BLaER1 treated with 17β-estradiol and CSF1 and Interleukin-3, amounts not matched to agents 10 nM and 100 nM (cell line): ENCODE measurements around the gene TST.
"Not testable (repeated sequence)": the region's sequence is repeated elsewhere in the genome, so short reads cannot be mapped to it uniquely, and the experiment has no call there.

Experiments
- H3K27ac ChIP-seq, 11 experiments: shearing (Covaris generic); formaldehyde crosslinking; 2 replicates each; pipeline ENCODE4 v1.8.1; 2022
- H3K27me3 ChIP-seq, 11 experiments: shearing (Covaris generic); formaldehyde crosslinking; 2 replicates each; pipeline ENCODE4 v1.8.1; 2022
- H3K36me3 ChIP-seq, 11 experiments: shearing (Covaris generic); formaldehyde crosslinking; 2 replicates each; pipeline ENCODE4 v1.8.1; 2022
- H3K4me1 ChIP-seq, 10 experiments: shearing (Covaris generic); formaldehyde crosslinking; 2 replicates each; pipeline ENCODE4 v1.8.1; 2022
- H3K4me2 ChIP-seq, 11 experiments: shearing (Covaris generic); formaldehyde crosslinking; 2 replicates each; pipeline ENCODE4 v1.8.1; 2022
- H3K4me3 ChIP-seq, 10 experiments: shearing (Covaris generic); formaldehyde crosslinking; 2 replicates each; pipeline ENCODE4 v1.8.1; 2022
- H3K9ac ChIP-seq, 11 experiments: shearing (Covaris generic); formaldehyde crosslinking; 2 replicates each; pipeline ENCODE4 v1.8.1; 2022
- H3K9me3 ChIP-seq, 11 experiments: shearing (Covaris generic); formaldehyde crosslinking; replicated peaks in 1 of 11; 2 replicates each; pipeline ENCODE4 v1.8.1; 2022
- H4K20me1 ChIP-seq, 11 experiments: shearing (Covaris generic); formaldehyde crosslinking; 2 replicates each; pipeline ENCODE4 v1.8.1; 2022
- Cebpa-rat ChIP-seq, 11 experiments: shearing (Covaris generic); IDR thresholded peaks; 2 replicates each; pipeline ENCODE4 v1.8.1; 2022

The TST gene

GRCh38 chr22:36998620-36999351 lies 20.5 kb downstream of the TST start:
- no peak overlapping the region for H3K9ac ChIP-seq
- no peak overlapping the region for H3K4me2 ChIP-seq
- TF ChIP-seq Cebpa-rat (IDR thresholded peaks at IDR 0.05): no peak

DNA sequence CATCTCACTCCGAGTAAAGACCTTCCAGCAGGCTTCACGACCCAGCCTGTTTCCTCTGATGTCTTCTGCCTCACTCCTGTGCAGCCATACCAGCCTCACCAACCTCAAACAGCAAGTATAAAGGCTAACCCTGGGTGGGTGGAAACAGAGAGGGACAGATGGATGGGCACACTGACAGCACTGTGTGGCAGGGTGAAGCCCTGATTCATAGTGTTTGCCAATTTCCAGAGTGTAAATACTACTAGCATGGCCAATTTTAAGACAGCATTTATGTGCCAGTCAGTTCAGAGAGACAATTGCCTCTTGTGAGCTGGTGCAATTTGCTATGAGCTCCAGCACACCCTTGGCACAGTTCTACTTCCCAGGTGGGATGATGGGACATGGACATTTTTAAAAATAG lies 21.5 kb downstream of the TST start:
- no peaks in the 10 kb centered on the region for H3K36me3 ChIP-seq
- H3K4me3 ChIP-seq: no peak overlapping the region
- no peak overlapping the region for H3K9ac ChIP-seq
- no peak overlapping the region for H3K4me2 ChIP-seq
- no peak for TF ChIP-seq Cebpa-rat (IDR thresholded peaks at IDR 0.05)
- no peaks in the 10 kb centered on the region for H3K27me3 ChIP-seq
- no peaks in the 10 kb centered on the region for H3K9me3 ChIP-seq
- H3K4me1 ChIP-seq: peaks cover 0 to 3% (median 0%) of the 10 kb centered on the region in 10 experiments; a peak in 1 of 20 replicates
- no peak overlapping the region for H3K27ac ChIP-seq
- H4K20me1 ChIP-seq: no peaks in the 10 kb centered on the region

More at GRCh38 chr22:36998620-36999351, 20.5 kb downstream of the TST start:
- H3K4me1 ChIP-seq: peaks cover 0 to 3% (median 0%) of the 10 kb centered on the region in 10 experiments; a peak in 1 of 20 replicates
- H3K36me3 ChIP-seq: no peaks in the 10 kb centered on the region
- no peak overlapping the region for H3K4me3 ChIP-seq
- no peak overlapping the region for H3K27ac ChIP-seq
- H3K27me3 ChIP-seq: no peaks in the 10 kb centered on the region
- no peaks in the 10 kb centered on the region for H3K9me3 ChIP-seq
- no peaks in the 10 kb centered on the region for H4K20me1 ChIP-seq

GRCh38 chr22:36991206-36991605 lies 28.0 kb downstream of the TST start:
- peaks cover 2 to 3% (median 2%) of the 10 kb centered on the region in 11 experiments for H3K9me3 ChIP-seq
- no peaks in the 10 kb centered on the region for H3K36me3 ChIP-seq
- no peak for TF ChIP-seq Cebpa-rat (IDR thresholded peaks at IDR 0.05)
- no peaks in the 10 kb centered on the region for H3K27me3 ChIP-seq
- H3K4me2 ChIP-seq: no peak overlapping the region
- H3K9ac ChIP-seq: no peak overlapping the region
- H3K27ac ChIP-seq: no peak overlapping the region
- no peaks in the 10 kb centered on the region for H4K20me1 ChIP-seq
- H3K4me3 ChIP-seq: no peak overlapping the region
- peaks cover 0 to 9% (median 0%) of the 10 kb centered on the region in 10 experiments; a peak in 6 of 20 replicates for H3K4me1 ChIP-seq

GRCh38 chr22:36990457-36990856 lies 28.8 kb downstream of the TST start:
- no peak for TF ChIP-seq Cebpa-rat (IDR thresholded peaks at IDR 0.05)

GRCh38 chr22:36989012-36989411 lies 30.2 kb downstream of the TST start:
- not testable (repeated sequence) for H3K27ac ChIP-seq, H4K20me1 ChIP-seq, H3K27me3 ChIP-seq, H3K4me1 ChIP-seq, H3K9ac ChIP-seq, H3K4me3 ChIP-seq, H3K36me3 ChIP-seq, H3K4me2 ChIP-seq
- H3K9me3 ChIP-seq: peaks cover 8 to 14% (median 11%) of the 10 kb centered on the region in 11 experiments

More at GRCh38 chr22:36990457-36990856, 28.8 kb downstream of the TST start:
- no peak overlapping the region for H3K9ac ChIP-seq
- peaks cover 8 to 11% (median 10%) of the 10 kb centered on the region in 11 experiments for H3K9me3 ChIP-seq
- no peak overlapping the region for H3K27ac ChIP-seq
- H3K4me2 ChIP-seq: no peak overlapping the region
- H3K36me3 ChIP-seq: no peaks in the 10 kb centered on the region
- H3K4me3 ChIP-seq: no peak overlapping the region
- peaks cover 0 to 9% (median 0%) of the 10 kb centered on the region in 10 experiments; a peak in 7 of 20 replicates for H3K4me1 ChIP-seq
- H3K27me3 ChIP-seq: no peaks in the 10 kb centered on the region
- H4K20me1 ChIP-seq: no peaks in the 10 kb centered on the region

- Histone ChIP-seq H3K4me2 (no peak overlapping the region), H4K20me1 (no peaks in the 10 kb centered on the region), H3K4me1 (peaks cover 0 to 9% (median 0%) of the 10 kb centered on the region in 10 experiments; a peak in 8 of 20 replicates), H3K9ac (no peak overlapping the region), H3K27ac (no peak overlapping the region), H3K4me3 (no peak overlapping the region), H3K36me3 (no peaks in the 10 kb centered on the region), H3K27me3 (no peaks in the 10 kb centered on the region), H3K9me3 (peaks cover 8 to 14% (median 11%) of the 10 kb centered on the region in 11 experiments)
- TF ChIP-seq Cebpa-rat (IDR thresholded peaks at IDR 0.05): no peak
Measured at GRCh38 chr22:36988075-36988832, 31.0 kb downstream of the TST start.

GRCh38 chr22:36986242-36986821 lies 32.9 kb downstream of the TST start:
- H4K20me1 ChIP-seq: no peaks in the 10 kb centered on the region
- H3K4me1 ChIP-seq: peaks cover 0 to 19% (median 11%) of the 10 kb centered on the region in 10 experiments; a peak in 15 of 20 replicates
- H3K4me3 ChIP-seq: no peak overlapping the region
- H3K9ac ChIP-seq: no peak overlapping the region
- H3K36me3 ChIP-seq: no peaks in the 10 kb centered on the region
- H3K27ac ChIP-seq: no peak overlapping the region
- TF ChIP-seq Cebpa-rat (IDR thresholded peaks at IDR 0.05): no peak
- no peak overlapping the region for H3K4me2 ChIP-seq
- peaks cover 8 to 14% (median 11%) of the 10 kb centered on the region in 11 experiments for H3K9me3 ChIP-seq
- H3K27me3 ChIP-seq: no peaks in the 10 kb centered on the region

DNA sequence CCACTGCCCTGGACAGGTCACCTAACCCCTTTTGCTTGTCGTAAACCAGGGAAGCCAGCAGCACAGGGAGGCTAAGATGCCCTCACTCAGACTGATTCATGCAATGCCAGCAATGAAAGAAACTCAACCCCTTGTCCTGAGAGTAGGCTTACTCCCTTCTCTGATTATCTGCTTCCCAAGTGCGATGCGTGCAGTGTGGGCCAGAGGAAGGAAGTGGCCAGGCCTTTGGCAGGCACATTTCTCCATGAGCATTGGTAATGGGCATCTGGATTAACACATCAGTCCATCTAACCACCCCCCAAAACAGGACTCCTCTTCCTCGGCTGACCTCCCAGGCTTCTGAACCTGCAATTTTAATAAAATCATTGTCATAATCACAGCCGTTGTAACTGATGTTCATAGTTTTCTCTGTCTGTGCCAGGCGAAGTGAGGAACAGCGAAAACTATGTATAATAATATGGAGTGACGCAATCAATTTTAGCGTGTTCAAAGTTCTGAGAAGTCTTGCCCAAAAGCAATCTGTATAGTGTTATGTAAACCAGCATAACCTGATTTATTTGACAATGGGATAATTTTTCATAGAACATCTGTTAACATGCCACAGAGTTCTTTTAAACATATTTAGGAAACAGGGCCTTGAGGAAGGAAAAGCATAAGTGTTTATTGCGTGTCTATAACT lies 33.9 kb downstream of the TST start:
- Histone ChIP-seq H4K20me1 (no peaks in the 10 kb centered on the region), H3K27ac (no peak overlapping the region), H3K36me3 (no peaks in the 10 kb centered on the region), H3K9ac (no peak overlapping the region), H3K27me3 (no peaks in the 10 kb centered on the region), H3K4me3 (no peak overlapping the region), H3K4me1 (peaks cover 0 to 19% (median 11%) of the 10 kb centered on the region in 10 experiments; a peak in 15 of 20 replicates), H3K9me3 (peaks cover 8 to 14% (median 11%) of the 10 kb centered on the region in 11 experiments), H3K4me2 (no peak overlapping the region)
- TF ChIP-seq Cebpa-rat (IDR thresholded peaks at IDR 0.05): peak in 4 of 11 experiments; percentile 34 to 80 (median 66); a peak in 7 of 22 replicates
